Stimulated activated CD4-positive, alpha-beta T cell treated with anti-CD3 and anti-CD28 coated beads, Interleukin-15, amount 100 ng/mL, for 1 hour (primary cell): ENCODE data around the gene CILP2.
A peak's percentile ranks its signal among the peaks of the same experiment; 100 is the strongest.

ENCODE experiments used
- DNase-seq, 2 donors: peaks; one replicate each; pipeline ENCODE4 v3.0.0-alpha.2; 2020; ENCODE audit warnings: low read depth in 1 of 2, low spot score in 1 of 2

Gene CILP2

DNA sequence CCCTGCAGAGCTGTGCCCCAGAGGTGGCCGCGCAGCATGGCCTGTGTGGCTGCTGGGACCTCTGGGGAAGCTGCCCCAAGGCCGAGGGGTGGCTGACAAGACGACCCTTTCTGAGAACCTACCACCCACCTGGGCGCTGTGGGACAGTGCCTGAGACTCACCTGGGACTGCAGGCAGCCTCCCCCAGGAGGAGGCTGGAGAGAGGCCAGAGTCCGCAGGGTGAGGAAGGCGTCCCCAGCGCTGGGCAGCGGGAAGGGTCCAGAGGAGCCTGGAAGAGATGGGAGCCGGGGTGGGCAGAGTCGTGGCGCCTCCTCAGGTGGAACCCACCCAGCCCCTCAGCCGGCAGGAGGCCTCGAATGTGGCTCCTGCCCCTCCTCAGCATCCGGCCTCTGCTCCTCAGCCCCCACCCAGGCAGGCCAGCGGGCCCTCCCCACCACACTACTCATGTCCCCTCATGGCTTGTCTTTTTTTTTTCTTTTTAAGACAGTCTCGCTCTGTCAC is 25.3 kb downstream of the CILP2 start:
- no peak for DNase-seq

DNA sequence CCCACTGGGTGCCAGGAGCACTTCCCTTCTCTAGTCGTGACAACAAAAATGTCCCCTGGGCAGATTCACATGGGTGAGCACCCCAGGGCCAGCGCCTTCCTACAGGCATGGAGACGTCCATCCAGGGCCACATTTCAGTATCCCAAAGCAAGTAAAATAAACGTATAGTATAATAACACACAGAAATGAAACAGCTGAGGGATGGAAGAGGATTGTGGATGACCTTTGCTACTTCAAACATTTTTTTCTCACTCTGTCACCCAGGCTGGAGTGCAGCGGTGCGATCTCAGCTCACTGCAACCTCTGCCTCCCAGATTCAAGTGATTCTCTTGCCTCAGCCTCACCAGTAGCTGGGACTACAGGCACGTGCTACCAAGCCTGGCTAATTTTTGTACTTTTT is 28.2 kb downstream of the CILP2 start:
- DNase-seq, result no peak

DNA sequence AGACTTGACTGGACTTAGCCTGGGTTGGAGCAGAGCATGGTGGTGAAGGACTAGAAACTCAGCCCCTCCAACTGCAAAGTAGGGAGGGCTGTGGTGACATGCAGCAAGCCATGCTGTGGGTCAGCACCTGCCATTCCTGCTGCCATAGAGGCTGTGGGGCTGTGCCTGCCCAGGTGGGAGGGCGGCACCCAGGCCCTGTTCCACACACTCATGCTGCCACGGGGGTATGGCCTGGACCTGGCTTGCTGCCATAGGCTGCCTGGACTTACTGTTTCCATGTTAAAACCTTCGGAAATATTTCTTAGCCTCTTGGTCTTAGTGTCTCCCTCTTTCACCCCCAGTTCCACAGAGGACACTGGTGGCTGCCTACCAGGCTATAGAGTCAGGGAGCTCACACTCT is 29.3 kb downstream of the CILP2 start:
- no peak for DNase-seq

DNA sequence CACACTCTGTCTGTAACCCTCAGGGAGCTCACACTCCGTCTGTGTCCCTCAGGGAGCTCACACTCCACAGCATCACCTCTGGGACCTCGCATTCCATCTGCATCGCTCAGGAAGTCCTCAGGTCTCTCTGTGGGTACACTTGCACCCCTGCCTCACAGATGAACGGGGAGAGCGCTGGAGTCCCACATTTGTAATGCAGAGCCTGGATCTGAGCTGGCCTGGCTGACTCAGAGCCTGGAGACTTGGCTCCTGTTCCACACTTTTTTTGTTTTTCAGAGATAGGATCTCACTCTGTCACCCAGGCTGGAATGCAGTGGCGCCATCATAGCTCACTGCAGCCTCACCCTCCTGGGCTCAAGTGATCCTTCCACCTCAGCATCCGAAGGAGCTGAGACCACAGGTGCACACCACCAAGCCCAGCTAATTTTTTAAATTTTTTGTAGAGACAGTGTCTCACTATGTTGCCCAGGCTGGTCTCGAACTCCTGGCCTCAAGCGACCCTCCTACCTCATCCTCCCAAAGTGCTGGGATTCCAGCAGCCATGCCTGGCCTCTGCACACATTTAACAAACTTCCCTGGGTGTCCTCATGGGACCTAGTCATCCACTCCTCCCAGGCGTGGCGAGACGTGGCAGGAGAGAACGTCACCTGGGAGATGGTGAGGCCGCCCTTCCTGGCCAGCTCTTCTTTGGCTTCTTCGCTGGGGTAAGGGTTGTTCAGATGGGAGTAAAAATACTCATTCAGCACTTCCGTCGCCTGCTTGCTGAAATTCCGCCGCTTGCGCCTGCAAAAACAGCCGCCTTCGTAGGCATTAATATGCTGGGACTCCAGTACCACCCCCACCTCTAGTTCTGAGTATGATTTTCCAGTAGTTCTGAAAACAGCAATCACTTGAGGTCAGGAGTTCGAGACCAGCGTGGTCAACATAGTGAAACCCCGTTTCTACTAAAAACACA is 31.0 kb downstream of the CILP2 start:
- DNase-seq, result no peak

DNA sequence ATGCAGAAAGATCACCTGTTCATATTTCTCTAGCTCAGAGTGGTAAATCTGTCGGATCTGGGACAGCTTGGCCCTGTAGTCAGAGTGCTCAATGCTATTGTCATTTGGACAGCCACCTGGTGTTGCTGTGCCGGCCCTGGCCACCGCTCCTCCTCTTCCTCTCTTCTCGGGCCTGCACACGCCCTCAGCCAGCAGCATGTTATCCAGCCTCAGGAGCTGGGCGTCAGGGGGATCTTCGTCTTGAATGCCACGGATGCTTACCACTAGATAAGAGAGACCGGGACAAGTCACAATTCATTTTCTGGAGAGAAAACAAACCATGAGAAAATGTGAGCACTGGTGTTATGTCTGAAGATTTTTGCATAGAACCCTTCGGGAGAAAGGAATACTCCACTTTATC is 32.5 kb downstream of the CILP2 start:
- DNase-seq, result no peak

DNA sequence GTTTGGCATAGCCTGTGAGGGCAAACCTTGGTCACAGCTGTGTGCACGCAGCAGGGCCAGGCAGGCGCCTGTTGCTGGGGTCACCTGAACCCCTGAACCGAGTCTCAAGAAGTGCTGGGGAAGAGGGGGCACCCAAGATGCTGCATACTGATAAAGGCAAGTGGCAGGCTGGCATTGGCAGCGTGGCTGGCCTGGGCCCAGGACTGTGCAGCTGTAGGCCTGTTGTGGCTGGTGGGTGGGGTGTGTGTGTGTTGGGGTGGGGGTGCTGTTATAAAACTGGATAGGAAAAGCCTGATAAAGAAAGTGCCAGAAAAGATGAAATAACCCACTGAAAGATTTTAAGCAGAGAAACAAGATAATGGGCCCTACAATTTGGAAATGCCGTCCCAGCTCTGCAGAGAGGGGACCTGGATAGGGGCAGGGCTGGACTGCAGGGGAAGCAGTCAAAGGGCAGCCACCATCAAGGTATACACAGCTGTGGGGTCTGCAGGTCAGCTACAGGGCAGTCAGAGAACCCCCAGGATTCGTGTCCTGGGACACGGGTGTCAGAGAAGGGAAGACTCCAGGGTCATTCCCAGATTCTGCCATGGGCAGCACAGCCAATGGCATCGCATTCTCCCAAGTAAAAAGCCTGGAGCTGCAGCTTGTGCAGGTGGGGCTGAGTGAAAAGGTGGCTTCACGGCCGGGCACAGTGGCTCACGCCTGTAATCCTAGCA is 33.2 kb downstream of the CILP2 start:
- DNase-seq, result no peak

DNA sequence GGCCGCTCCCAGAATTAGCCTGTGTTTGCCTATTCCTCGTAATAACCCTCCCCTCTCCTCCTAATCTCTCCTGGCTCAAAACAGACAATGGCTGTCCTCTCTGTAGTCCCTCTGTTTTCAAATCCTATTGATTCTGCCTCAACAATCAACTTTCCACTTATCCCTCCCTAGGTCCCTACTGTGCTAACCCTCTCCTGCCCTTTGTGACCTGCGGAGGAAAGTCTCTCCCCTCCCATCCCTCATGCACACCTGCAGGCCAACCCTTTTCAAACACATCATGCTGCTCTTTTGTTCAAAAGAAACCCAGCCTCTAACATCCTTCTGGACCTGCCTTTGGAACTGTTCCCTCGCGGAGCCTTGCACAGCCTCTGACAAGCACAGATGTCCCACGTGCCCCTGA is 37.3 kb downstream of the CILP2 start:
- no peak for DNase-seq

DNA sequence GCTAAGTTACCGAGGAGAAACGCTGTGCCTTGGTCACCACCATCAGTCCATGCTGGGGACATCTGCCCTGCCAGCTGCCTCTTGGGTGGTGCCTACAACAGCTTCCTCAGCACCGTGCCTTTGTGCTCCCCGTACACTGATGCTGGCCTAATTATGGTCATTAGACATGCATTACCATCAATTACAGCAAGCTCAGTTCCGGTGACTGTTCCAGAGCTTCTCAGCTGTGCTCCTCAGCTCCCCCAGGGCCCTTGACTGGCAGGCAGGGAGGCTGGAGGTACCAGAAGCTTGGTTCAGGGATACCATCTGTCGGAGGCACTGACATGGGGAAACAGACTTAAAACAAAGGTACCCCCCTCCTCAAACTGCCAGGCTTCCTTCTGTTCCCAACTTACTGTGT is 40.2 kb downstream of the CILP2 start:
- no peak for DNase-seq

DNA sequence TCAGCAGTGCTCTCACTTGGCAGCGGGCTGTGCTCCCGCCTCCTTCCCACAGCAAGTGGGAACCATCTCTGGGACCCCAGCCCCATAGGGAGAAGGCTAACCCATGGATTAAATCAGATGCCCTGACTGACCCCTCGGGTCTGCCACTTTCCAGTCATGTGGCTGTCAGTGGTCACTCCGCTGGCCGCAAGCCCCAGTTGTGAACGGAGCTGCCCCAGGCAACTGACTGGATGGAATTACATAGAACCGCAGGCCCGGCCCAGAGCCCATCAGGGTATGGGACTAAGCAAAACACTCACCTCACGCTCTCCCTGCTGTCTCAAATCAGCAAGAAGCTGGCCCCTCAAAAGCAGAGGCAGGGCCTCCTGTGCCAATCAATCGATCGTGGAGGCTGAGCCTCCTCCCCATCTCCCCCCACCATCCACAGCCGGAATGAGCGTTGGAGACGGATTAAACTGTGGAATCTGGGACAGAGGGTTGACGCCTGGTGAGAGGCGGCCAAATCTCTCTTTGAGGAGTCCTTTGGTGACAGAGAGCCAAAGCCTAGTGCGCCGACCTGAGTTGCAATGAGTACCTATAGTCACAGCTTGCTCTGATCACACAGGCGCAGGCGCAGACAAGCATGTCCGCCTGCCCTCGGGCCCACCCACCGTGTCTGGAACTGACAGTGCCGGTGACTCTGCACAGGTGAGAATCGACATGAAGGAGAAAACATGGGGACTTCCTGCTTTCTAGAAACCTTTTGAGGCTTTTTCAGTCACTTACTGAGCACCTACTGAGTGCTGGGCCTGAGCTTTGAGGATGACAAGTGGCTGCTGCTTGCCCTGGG is 41.7 kb downstream of the CILP2 start:
- DNase-seq, result no peak

DNA sequence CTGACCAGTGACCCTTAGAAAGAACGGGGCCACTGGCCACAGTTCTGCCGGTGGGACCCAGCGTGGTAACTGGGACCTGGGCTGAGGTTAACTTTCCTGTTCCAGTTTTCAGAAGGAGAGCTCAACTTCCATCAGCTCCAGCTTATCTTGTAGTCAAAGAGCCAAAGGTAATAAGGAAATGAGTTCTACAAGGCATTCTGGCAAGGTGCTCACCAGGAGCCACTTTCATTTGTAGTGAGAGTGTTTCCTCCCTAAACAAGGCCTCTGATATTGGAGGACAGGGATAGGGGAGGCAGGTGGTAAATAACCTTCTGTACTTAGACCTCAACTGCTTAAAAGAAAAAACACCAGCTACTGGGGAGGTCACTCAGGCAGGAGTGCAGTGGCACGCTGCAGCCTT is 42.4 kb downstream of the CILP2 start:
- DNase-seq, result no peak

DNA sequence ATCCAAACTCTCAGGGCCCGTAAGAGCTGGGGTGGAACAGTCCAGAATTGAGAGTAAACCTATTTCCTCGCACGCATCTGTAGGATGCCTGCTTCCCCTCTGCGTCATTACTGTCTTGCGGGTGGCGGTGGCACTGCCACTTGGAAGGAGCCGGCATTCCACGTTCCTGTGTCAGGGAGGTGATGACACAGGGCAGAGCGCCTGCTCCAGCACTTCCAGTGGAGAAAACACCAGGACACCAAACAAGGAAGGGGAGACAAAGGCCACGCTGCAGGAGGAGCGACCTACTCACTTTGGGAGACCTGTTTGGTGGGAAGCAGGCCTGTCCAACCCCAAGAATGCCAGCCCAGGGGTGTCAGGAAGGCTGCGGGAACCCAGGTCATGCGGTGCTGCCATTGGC is 43.3 kb downstream of the CILP2 start:
- DNase-seq, result no peak

DNA sequence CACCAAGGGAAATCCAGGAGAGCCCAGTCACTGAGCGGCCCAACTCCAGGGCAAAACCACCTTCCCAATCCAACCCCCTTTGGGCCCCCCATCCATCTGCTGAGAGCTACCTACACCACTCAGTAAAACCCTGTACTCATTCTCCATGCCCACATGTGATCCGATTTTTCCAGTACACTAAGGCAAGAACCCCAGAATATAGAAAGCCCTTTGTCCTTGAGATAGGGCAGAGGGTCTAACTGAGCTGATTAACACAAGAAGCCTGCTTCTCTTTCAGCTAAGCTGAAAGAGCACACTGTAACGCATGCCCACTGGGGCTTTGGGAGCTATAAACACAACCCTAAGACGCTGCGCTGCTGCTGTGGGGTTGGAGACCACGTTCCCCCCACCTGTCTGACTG is 44.4 kb downstream of the CILP2 start:
- no peak for DNase-seq

DNA sequence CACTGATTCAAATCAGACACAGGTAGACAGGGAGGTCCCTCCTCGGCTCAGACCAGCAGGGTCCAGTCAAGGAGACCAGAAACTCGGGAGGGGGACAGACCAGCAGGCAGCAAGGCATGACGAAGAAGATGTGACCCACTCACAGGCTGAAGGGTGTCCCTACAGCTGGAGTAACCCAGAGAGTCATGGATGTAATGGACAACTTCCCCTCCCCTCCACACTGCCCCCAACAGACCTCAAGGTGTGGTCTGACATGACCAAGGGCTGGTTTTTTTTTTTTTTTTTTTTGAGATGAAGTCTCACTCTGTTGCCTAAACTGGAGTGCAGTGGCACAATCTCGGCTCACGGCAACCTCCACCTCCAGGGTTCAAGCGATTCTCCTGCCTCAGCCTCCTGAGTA is 46.3 kb downstream of the CILP2 start:
- DNase-seq, result no peak

DNA sequence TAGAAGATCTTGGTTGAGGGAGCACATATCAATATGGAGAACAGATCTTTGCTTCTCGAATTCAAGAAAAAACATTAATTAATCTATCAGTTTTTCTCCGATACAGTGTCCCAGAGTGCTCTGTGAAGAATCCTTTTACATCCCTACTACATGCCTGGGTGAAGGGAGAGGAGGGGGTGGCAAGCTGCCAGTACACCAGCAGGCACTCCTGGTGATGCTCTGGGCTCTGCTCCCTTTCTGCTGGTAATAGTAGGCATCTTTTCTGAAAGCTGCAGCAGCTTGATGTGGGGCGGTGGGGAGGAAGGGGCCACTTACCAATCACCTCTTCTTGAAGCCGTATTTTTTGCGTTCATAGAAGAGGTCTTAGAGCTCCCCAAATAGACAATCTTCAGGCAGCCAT is 49.7 kb downstream of the CILP2 start:
- DNase-seq, result no peak

DNA sequence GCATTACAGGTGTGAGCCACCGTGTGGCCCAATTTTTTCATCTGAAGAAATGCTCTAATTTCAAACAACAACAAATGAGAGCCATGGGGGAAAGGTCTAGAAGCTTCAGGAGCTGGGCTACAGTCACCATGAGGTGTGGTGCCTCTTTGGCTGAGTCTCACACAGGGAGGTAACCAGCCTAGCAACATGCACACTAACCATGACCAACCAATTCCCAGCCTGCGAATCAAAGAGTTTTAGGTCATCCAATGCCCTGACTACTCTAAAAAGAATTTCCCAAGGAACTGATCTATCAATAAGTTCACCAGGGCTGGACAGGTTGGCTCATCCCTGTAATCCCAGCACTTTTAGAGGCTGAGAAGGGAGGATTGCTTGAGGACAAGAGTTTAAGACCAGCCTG is 50.5 kb downstream of the CILP2 start:
- DNase-seq, result no peak

DNA sequence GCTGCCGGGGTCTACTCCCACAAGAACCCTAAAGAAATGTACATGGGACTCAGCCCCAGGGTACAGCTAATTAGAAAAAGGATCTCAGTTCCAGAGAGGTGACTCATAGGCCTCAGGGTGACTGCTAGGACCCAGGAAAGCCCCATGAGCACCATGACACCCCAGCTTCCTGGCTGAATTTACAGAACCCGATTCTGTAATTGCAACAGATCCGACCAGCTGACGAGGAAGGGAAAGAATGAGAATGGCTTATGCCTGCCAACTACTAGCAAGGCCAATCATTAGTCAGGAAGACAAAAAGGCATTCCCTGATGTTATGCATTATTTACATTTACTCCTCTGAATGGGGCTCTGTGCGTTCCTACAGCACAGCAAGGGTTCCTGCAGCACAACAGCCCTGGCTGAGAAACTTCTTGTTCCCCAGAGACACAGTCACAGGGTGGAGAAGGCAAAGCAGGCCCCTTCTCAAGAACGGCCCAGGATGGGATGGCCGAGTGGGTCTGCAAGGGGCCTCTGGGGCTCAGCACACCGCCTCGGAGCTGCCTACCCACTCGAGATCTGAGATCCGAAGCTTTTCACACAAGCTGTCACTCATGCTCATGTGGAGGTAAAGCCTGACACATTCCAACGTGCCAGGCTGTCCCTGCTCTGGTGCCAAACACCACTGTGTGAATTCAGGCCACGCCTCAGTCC is 53.2 kb downstream of the CILP2 start:
- DNase-seq, result peak; percentile 29 to 42

DNA sequence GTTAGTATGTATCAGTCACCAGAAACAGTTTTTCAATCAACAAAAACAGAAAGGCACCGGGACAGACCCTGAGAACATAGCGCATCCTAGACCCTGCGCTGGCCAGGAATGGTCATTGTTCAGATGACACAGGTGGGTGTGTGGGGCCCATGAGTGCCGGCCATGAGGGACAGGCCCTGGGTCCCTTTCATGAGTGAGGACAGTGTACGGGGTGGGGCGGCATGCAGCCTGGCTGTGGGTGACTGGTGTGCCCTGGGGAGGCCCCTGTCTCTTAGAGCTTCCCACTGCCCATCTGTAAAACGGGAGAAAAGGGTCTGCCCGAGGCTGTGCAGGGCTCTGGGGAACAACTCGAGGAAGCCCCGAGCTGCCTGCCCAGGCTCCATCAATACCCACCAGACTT is 54.6 kb downstream of the CILP2 start:
- DNase-seq, result no peak

DNA sequence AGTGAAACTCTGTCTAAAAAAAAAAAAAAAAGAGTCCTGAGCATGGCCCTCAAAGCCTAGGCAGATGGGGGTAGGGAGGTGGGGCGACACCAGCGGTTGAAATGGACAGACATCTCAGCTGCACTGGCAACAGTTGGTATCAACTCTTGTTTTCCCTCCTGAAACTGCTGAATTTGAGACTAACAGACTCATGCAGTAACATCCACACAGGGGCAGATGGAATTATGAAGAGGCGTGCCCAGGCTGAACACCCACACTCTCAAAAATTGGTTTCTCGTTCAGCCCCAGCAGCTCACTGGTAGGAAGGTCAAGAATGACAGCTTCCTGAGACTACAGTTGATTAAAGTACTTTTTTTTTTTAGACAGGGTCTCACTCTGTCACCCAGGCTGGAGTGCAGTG is 56.3 kb downstream of the CILP2 start:
- DNase-seq, result no peak

DNA sequence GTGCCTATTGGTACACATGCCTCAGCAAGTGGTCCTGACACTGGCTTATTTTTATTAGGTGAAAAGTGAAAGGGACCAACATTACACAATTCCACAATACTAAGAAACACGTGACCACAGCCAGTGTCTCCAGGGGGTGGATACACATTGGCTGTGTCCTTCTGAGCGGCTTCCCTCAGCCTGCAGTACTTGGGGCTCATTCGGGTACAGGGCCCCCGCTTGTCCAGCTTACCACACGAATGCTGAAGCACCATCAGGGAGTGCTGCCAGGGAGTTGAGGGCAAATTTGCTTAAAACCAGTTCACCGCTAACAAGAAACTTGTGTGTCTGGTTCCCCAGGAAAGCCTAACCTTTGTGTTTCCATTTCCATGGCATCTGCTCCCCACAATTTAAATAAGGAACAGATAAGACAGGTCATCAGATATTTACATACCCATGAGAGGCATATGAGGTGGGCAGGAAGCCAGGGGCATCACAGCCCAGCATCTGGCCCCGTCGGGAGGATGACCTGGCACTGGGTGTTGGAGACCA is 57.2 kb downstream of the CILP2 start:
- DNase-seq, result no peak
